Endothelial cell of umbilical vein (primary cell): ENCODE results near the gene ANGEL2.

Experiments
- EZH2 ChIP-seq: IDR thresholded peaks from 2 replicates; pipeline ENCODE4 v1.6.1; 2012; ENCODE audit warnings: borderline replicate concordance, low read depth, mild to moderate bottlenecking, moderate library complexity, low read length, inconsistent platforms; ENCODE audit not compliant: severe bottlenecking
- FOS ChIP-seq: IDR thresholded peaks from 2 replicates; pipeline ENCODE4 v1.6.1; 2011; ENCODE audit warnings: mild to moderate bottlenecking, low read length, moderate library complexity, borderline replicate concordance; ENCODE audit not compliant: insufficient read depth
- JUN ChIP-seq: IDR thresholded peaks from 2 replicates; pipeline ENCODE4 v1.6.1; 2011; ENCODE audit warnings: borderline replicate concordance, low read depth; ENCODE audit not compliant: insufficient read length, insufficient read depth
- MYC ChIP-seq: IDR thresholded peaks from one replicate; pipeline ENCODE4 v1.6.1; 2011; ENCODE audit warnings: mild to moderate bottlenecking, low read depth, low read length
- POLR2A ChIP-seq: IDR thresholded peaks from 2 replicates; pipeline ENCODE4 v1.6.1; 2012; ENCODE audit warnings: low read depth, mild to moderate bottlenecking, control low read depth, low read length
- POLR2AphosphoS5 ChIP-seq: IDR thresholded peaks from 2 replicates; pipeline ENCODE4 v1.6.1; 2012; ENCODE audit warnings: low read depth, mild to moderate bottlenecking, control low read depth, low read length, moderate library complexity; ENCODE audit not compliant: insufficient read depth
- TF ChIP-seq, protein P1 (sequence below), 2 donors: IDR thresholded peaks; 1 replicate in 1 of 2; 2 replicates in 1 of 2; pipeline ENCODE4 v1.5.1; 2011; ENCODE audit warnings: low read length in 2 of 2, mild to moderate bottlenecking in 2 of 2, moderate library complexity in 2 of 2, control low read depth in 1 of 2, inconsistent platforms in 1 of 2, low read depth in 1 of 2; ENCODE audit not compliant: insufficient read depth in 1 of 2; ENCODE audit errors: extremely low read depth in 1 of 2
- TF ChIP-seq, protein P2 (sequence below): IDR thresholded peaks from 2 replicates; pipeline ENCODE4 v1.6.1; 2011; ENCODE audit not compliant: insufficient read depth, insufficient read length

DNA sequence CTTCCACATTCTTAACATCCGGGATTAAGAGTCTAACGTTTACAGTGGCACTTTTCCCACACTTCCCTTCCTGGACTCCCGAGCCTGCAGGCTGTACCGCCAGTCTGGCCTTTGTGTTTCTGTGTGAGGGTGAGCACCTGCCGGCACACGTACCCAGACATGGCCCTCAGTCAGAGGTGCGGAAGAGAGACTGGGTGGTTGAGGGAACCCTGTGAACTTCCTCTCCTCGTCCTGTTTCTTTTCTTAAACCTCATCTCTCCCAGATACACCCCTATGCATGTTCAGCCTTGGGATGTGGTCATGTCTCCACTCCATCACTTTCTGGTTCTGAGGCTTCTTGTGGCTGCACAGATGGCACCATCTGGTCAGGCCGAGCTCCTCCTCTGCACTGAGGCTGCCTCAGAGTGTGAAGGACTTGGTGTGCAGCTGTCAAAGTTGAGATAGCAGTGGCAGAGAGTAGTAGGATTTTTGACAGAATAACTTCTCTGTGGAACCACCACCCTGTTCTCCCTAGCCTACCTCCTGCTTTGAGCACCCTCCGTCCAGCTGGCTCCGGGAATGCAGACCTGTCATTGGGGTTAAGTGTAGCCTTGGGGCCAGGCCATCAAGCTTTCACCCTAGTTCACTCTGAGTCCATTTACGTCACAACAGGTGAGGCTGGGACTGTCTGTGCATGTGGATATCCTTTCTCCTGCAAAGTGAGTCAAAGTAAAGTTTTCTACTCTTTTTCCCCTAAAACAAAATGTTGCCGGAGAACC, 33.9 kb downstream of the ANGEL2 start:
- TF ChIP-seq, protein P1, sequence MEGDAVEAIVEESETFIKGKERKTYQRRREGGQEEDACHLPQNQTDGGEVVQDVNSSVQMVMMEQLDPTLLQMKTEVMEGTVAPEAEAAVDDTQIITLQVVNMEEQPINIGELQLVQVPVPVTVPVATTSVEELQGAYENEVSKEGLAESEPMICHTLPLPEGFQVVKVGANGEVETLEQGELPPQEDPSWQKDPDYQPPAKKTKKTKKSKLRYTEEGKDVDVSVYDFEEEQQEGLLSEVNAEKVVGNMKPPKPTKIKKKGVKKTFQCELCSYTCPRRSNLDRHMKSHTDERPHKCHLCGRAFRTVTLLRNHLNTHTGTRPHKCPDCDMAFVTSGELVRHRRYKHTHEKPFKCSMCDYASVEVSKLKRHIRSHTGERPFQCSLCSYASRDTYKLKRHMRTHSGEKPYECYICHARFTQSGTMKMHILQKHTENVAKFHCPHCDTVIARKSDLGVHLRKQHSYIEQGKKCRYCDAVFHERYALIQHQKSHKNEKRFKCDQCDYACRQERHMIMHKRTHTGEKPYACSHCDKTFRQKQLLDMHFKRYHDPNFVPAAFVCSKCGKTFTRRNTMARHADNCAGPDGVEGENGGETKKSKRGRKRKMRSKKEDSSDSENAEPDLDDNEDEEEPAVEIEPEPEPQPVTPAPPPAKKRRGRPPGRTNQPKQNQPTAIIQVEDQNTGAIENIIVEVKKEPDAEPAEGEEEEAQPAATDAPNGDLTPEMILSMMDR (IDR thresholded peaks at IDR 0.05; ENCODE audit: extremely low read depth in 1 of 2, insufficient read depth in 1 of 2, low read depth in 1 of 2, low read length in 2 of 2) = no peak
- TF ChIP-seq POLR2A = no peak
- TF ChIP-seq FOS = no peak
- TF ChIP-seq POLR2AphosphoS5 = no peak
- TF ChIP-seq EZH2 = no peak
- no peak for TF ChIP-seq JUN
- TF ChIP-seq, protein P2, sequence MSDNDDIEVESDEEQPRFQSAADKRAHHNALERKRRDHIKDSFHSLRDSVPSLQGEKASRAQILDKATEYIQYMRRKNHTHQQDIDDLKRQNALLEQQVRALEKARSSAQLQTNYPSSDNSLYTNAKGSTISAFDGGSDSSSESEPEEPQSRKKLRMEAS = no peak
- TF ChIP-seq MYC = no peak
